HCT116 (cell line): Measurements from ENCODE around the gene GPAM. TPM values are rescaled to one million over a fixed set of nuclear protein-coding genes. Genes with fewer than 3 reads are reported as not detected.

Experiments used
- ATAC-seq: fragments of 200-7000 bp; cut with Tn5 transposase; 2 replicates; pipeline ENCODE4 v1.9.1; 2020; ENCODE audit warnings: mild to moderate bottlenecking, moderate library complexity
- BruUV-seq: library from RNA; stranded (reverse); fragments of 400-500 nt; replicated peaks from 2 replicates; lab custom pipeline; 2021; lab: Mats Ljungman, UMichigan
- CTCF ChIA-PET: fragments of 300-600 bp; sonication (Branson Sonifier 250); formaldehyde crosslinking; loops from one replicate; lab custom pipeline; 2021; ENCODE audit warnings: antibody characterized with exemption; lab: Charles Lee
- POLR2A ChIA-PET: fragments of 300-600, 350-600 bp; sonication (Branson Sonifier 250); formaldehyde crosslinking; loops from one replicate; lab custom pipeline; 2021; ENCODE audit warnings: antibody characterized with exemption; lab: Charles Lee
- RAD21 ChIA-PET, 2 experiments: fragments of 300-600 bp; sonication (Branson Sonifier 250); formaldehyde crosslinking; loops; one replicate each; lab custom pipeline; 2023; ENCODE audit warnings: low total read pairs in 2 of 2; ENCODE audit not compliant: uncharacterized antibody in 2 of 2, unreplicated experiment in 2 of 2, low non-redundant PET in 1 of 2; lab: Charles Lee
- DNase-seq: peaks from one replicate; pipeline ENCODE4 v3.0.0-alpha.2; 2010; ENCODE audit warnings: low read depth, low spot score
- H2AFZ ChIP-seq: fragments of 200-600 bp; shearing (Covaris generic), sonication (generic); 2 replicates; pipeline ENCODE4 v1.6.1; 2017; ENCODE audit warnings: low read depth, mixed run types, mixed read lengths, antibody characterized with exemption, low read length; ENCODE audit not compliant: poor library complexity, severe bottlenecking
- H3K27ac ChIP-seq: 2 replicates; pipeline ENCODE4 v1.5.1; 2012; ENCODE audit warnings: low read depth, low read length
- H3K27me3 ChIP-seq: fragments of 200-600 bp; sonication (generic); 2 replicates; pipeline ENCODE4 v1.6.1; 2016; ENCODE audit warnings: mixed run types, low read length, mixed read lengths; ENCODE audit not compliant: insufficient read depth
- H3K36me3 ChIP-seq, 2 experiments: fragments of 200-500 bp in 1 of 2; fragments of 200-600 bp in 1 of 2; sonication (Bioruptor generic) in 1 of 2; sonication (generic) in 1 of 2; 2 replicates each; pipeline versions ENCODE4 v1.5.1 to v1.6.1; 2014 to 2016; ENCODE audit warnings: low read length in 2 of 2, inconsistent platforms in 1 of 2, mixed read lengths in 1 of 2, mixed run types in 1 of 2; ENCODE audit not compliant: insufficient read depth in 2 of 2, control insufficient read depth in 1 of 2
- H3K4me1 ChIP-seq, 2 experiments: fragments of 200-600 bp in 1 of 2; sonication (generic) in 1 of 2; 2 replicates each; pipeline versions ENCODE4 v1.5.1 to v1.6.1; 2012 to 2017; ENCODE audit warnings: low read length in 2 of 2, inconsistent platforms in 1 of 2, mild to moderate bottlenecking in 1 of 2, mixed read lengths in 1 of 2, mixed run types in 1 of 2, moderate library complexity in 1 of 2; ENCODE audit not compliant: insufficient read depth in 2 of 2, control insufficient read depth in 1 of 2
- H3K4me2 ChIP-seq: fragments of 200-600 bp; sonication (generic); 2 replicates; pipeline ENCODE4 v1.6.1; 2017; ENCODE audit warnings: mixed run types, low read length, mixed read lengths
- H3K4me3 ChIP-seq, 2 experiments: fragments of 200-600 bp in 1 of 2; sonication (generic) in 1 of 2; replicated peaks in 1 of 2; 2 replicates each; pipeline ENCODE4 v1.5.1; 2011 to 2016; ENCODE audit warnings: low read length in 2 of 2, control low read depth in 1 of 2, low read depth in 1 of 2, mild to moderate bottlenecking in 1 of 2, mixed read lengths in 1 of 2, mixed run types in 1 of 2
- H3K79me2 ChIP-seq: fragments of 200-600 bp; sonication (generic); 2 replicates; pipeline ENCODE4 v1.6.1; 2017; ENCODE audit warnings: mild to moderate bottlenecking, mixed run types, low read length, moderate library complexity, mixed read lengths; ENCODE audit not compliant: insufficient read depth
- H3K9ac ChIP-seq: fragments of 200-600 bp; sonication (generic); 2 replicates; pipeline ENCODE4 v1.6.1; 2016; ENCODE audit warnings: low read length, mixed read lengths
- H3K9me2 ChIP-seq: fragments of 200-600 bp; sonication (generic), shearing (Covaris generic); 2 replicates; pipeline ENCODE4 v1.6.1; 2017; ENCODE audit warnings: mixed run types, mild to moderate bottlenecking, moderate library complexity; ENCODE audit not compliant: insufficient read depth
- H3K9me3 ChIP-seq, 2 experiments: fragments of 200-500 bp in 1 of 2; fragments of 200-600 bp in 1 of 2; sonication (Bioruptor generic) in 1 of 2; sonication (generic) in 1 of 2; 2 replicates each; pipeline ENCODE4 v1.6.1; 2014 to 2017; ENCODE audit warnings: low read length in 2 of 2, mixed read lengths in 2 of 2, inconsistent platforms in 1 of 2, low read depth in 1 of 2, mild to moderate bottlenecking in 1 of 2, mixed run types in 1 of 2, moderate library complexity in 1 of 2; ENCODE audit not compliant: control insufficient read depth in 1 of 2, insufficient read depth in 1 of 2
- H4K20me1 ChIP-seq: fragments of 200-600 bp; sonication (generic), shearing (Covaris generic); 2 replicates; pipeline ENCODE4 v1.6.1; 2017; ENCODE audit warnings: mixed run types, mild to moderate bottlenecking, moderate library complexity; ENCODE audit not compliant: insufficient read depth
- ATF3 ChIP-seq: IDR thresholded peaks from 2 replicates; pipeline ENCODE4 v1.6.1; 2012
- ELF1 ChIP-seq: IDR thresholded peaks from 2 replicates; pipeline ENCODE4 v1.6.1; 2012; ENCODE audit warnings: low read depth, borderline replicate concordance
- EZH2 ChIP-seq: fragments of 200-600 bp; sonication (generic); IDR thresholded peaks from 2 replicates; pipeline ENCODE4 v1.6.1; 2017; ENCODE audit warnings: antibody characterized with exemption, mixed run types
- EZH2phosphoT487 ChIP-seq: fragments of 200-600 bp; IDR thresholded peaks from 2 replicates; pipeline ENCODE4 v1.6.1; 2018; ENCODE audit warnings: antibody characterized with exemption, borderline replicate concordance
- FOSL1 ChIP-seq: IDR thresholded peaks from 2 replicates; pipeline ENCODE4 v1.6.1; 2012; ENCODE audit warnings: low read depth
- JUND ChIP-seq: IDR thresholded peaks from 2 replicates; pipeline ENCODE4 v1.6.1; 2012
- MAX ChIP-seq: IDR thresholded peaks from 2 replicates; pipeline ENCODE4 v1.6.1; 2012
- POLR2AphosphoS5 ChIP-seq: IDR thresholded peaks from 2 replicates; pipeline ENCODE4 v1.6.1; 2011; ENCODE audit warnings: mild to moderate bottlenecking, low read depth, low read length, moderate library complexity
- RAD21 ChIP-seq: IDR thresholded peaks from 2 replicates; pipeline ENCODE4 v1.6.1; 2012; ENCODE audit warnings: low read depth, mild to moderate bottlenecking
- SIN3A ChIP-seq: IDR thresholded peaks from 2 replicates; pipeline ENCODE4 v1.6.1; 2012; ENCODE audit warnings: low read depth
- SP1 ChIP-seq: IDR thresholded peaks from 2 replicates; pipeline ENCODE4 v1.6.1; 2012; ENCODE audit warnings: low read depth
- TCF7L2 ChIP-seq: IDR thresholded peaks from 2 replicates; pipeline ENCODE4 v1.7.0; 2011; ENCODE audit warnings: borderline replicate concordance, inconsistent platforms; ENCODE audit not compliant: insufficient read depth, insufficient read length; ENCODE audit errors: extremely low read depth
- YY1 ChIP-seq: IDR thresholded peaks from 2 replicates; pipeline ENCODE4 v1.6.1; 2011; ENCODE audit warnings: low read length, low read depth, moderate library complexity, mild to moderate bottlenecking; ENCODE audit not compliant: insufficient replicate concordance; ENCODE audit errors: extremely low read depth
- ZBTB33 ChIP-seq: IDR thresholded peaks from 2 replicates; pipeline ENCODE4 v1.6.1; 2011; ENCODE audit warnings: mild to moderate bottlenecking, low read length, moderate library complexity; ENCODE audit not compliant: insufficient replicate concordance; ENCODE audit errors: extremely low read depth
- ZFX ChIP-seq: fragments of 450-650 bp; IDR thresholded peaks from 2 replicates; pipeline ENCODE4 v1.6.1; 2017
- intact Hi-C: fragments of 100-400 bp; cut with micrococcal nuclease; formaldehyde crosslinking; loops from 2 replicates; pipeline ENCODE4 v1.10.0; 2022
- total RNA-seq: library from RNA; stranded (reverse); gene quantifications from one replicate; pipeline ENCODE4 v1.2.1, GENCODE V29; 2021; ENCODE audit not compliant: unreplicated experiment

The GPAM gene
- total RNA-seq, 1 experiment from 2014 or later = 19.3 TPM

GRCh38 chr10:112120491-112120890 is 63.1 kb downstream of the GPAM start:
- Histone ChIP-seq H2AFZ (no peak overlapping the region), H3K36me3 (no peaks in the 10 kb centered on the region), H3K27ac (no peak overlapping the region), H3K9me3 (no peaks in the 10 kb centered on the region), H4K20me1 (no peaks in the 10 kb centered on the region), H3K79me2 (no peaks in the 10 kb centered on the region), H3K4me2 (no peak overlapping the region), H3K9ac (no peak overlapping the region), H3K27me3 (peaks cover 23% of the 10 kb centered on the region; the same call in 1 of the 2 replicates), H3K9me2 (no peaks in the 10 kb centered on the region), H3K4me1 (no peaks in the 10 kb centered on the region), H3K4me3 (no peak overlapping the region)
- POLR2A ChIA-PET = no interaction called here
- DNase-seq (no peak), ATAC-seq (no peak)
- CTCF ChIA-PET = interaction anchor here (9.3 kb wide), 1 partner anchor 16 kb away, joined by 62 read pairs; no protein-coding TSS in a partner anchor
- RAD21 ChIA-PET = no interaction called here
- no TSS peak for BruUV-seq
- intact Hi-C loops = no loop called here
- no peak for TF ChIP-seq SIN3A
- no peak for TF ChIP-seq POLR2AphosphoS5
- no peak for TF ChIP-seq ELF1
- no peak for TF ChIP-seq FOSL1
- TF ChIP-seq TCF7L2 = no peak
- TF ChIP-seq RAD21 = no peak
- TF ChIP-seq JUND = no peak
- TF ChIP-seq EZH2 = no peak

- ATAC-seq (peak; percentile 98), DNase-seq (peak; percentile 42)
- H3K4me3 ChIP-seq = no peak overlapping the region
- H3K9ac ChIP-seq = no peak overlapping the region
- H3K27me3 ChIP-seq = peaks cover 4% of the 10 kb centered on the region
- no peak overlapping the region for H2AFZ ChIP-seq
- H3K79me2 ChIP-seq = no peaks in the 10 kb centered on the region
- RAD21 ChIA-PET = interaction anchor here (0.7 to 1.4 kb wide), 2 partner anchors 21 kb away, joined by 4 to 6 read pairs; no protein-coding TSS in a partner anchor
- no peaks in the 10 kb centered on the region for H3K9me2 ChIP-seq
- no peaks in the 10 kb centered on the region for H4K20me1 ChIP-seq
- H3K27ac ChIP-seq = no peak overlapping the region
- H3K36me3 ChIP-seq = no peaks in the 10 kb centered on the region
- BruUV-seq = no TSS peak
- H3K4me2 ChIP-seq = no peak overlapping the region
- intact Hi-C loops = loop anchor here (1.0 to 5.0 kb wide), 4 partner anchors 21 to 321 kb away; no protein-coding TSS in a partner anchor
- POLR2A ChIA-PET = no interaction called here
- no peaks in the 10 kb centered on the region for H3K4me1 ChIP-seq
- H3K9me3 ChIP-seq = no peaks in the 10 kb centered on the region
- CTCF ChIA-PET = interaction anchor here (1.0 to 5.2 kb wide), 6 partner anchors 12 to 357 kb away, joined by 4 to 54 read pairs (median 8); no protein-coding TSS in a partner anchor
- TF ChIP-seq ZBTB33 (no peak), YY1 (peak; percentile 25), ATF3 (no peak), EZH2 (no peak), MAX (no peak), SP1 (no peak), ZFX (no peak), EZH2phosphoT487 (no peak), POLR2AphosphoS5 (no peak)
Measured at GRCh38 chr10:112115781-112116385, 67.7 kb downstream of the GPAM start.
